DMS53 treated with DMSO at 0.1 percent for 48 hours (cell line): ENCODE results near the gene TICRR.
"Not testable (repeated sequence)": the region's sequence is repeated elsewhere in the genome, so short reads cannot be mapped to it uniquely, and the experiment has no call there.

ENCODE experiments used
- DNase-seq: peaks from one replicate; lab custom pipeline; 2025; ENCODE audit not compliant: unreplicated experiment; lab: John Stamatoyannopoulos, UW

TICRR gene

DNA sequence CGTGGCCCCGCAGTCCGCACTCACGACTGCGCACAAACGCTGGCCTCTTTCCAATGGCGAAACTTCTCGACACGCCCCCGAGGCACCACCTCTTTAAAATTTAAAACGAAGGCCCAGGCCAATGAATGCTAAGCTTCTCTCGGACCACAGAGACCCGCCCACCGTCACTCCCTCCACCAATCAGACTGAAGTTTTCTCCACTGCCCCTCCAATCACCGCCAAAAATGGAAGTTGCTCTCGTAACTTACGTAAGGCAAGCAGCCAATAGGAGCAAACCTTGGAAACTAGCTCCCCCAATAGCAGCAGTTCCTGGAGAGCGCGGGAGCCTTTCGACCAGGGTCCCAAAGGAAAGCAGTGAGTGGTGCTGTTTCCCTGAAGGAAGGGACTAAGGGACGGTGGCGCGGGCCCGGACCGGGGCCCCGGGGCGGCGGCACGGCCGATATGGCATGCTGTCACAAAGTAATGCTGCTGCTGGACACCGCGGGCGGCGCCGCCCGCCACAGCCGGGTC lies at the start of gene TICRR:
TICRR (plus strand) TSS at position 324 of the 510 bp plus-strand sequence; CDS start at position 442, 118 bp downstream.
- peak; percentile 96 for DNase-seq

- DNase-seq, result no peak
Observed at GRCh38 chr15:89526181-89526580, 49.1 kb upstream of the TICRR start.

- no peak for DNase-seq
Observed at GRCh38 chr15:89526601-89527441, 48.4 kb upstream of the TICRR start.

GRCh38 chr15:89528757-89529352 lies 46.4 kb upstream of the TICRR start:
- no peak for DNase-seq

DNA sequence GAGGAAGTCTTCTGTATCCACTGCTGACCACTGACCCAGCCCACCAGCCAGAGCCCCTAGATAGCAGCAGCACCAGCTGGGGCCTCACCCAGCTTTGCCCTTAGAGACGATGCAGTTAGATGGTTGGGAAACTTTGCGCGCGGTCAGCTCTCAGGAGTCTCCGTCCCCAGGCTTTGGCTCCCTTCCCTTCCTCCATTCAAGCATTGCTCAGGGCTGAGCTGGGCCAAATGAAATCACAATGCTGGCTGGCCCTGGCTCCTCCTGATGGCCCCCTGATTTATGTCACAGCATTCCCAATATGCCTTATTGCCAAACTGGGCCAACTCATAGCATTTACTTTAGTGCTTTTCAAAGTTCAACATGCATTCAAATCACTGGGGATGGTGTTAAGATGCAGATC lies 44.3 kb upstream of the TICRR start:
- DNase-seq, result no peak

DNA sequence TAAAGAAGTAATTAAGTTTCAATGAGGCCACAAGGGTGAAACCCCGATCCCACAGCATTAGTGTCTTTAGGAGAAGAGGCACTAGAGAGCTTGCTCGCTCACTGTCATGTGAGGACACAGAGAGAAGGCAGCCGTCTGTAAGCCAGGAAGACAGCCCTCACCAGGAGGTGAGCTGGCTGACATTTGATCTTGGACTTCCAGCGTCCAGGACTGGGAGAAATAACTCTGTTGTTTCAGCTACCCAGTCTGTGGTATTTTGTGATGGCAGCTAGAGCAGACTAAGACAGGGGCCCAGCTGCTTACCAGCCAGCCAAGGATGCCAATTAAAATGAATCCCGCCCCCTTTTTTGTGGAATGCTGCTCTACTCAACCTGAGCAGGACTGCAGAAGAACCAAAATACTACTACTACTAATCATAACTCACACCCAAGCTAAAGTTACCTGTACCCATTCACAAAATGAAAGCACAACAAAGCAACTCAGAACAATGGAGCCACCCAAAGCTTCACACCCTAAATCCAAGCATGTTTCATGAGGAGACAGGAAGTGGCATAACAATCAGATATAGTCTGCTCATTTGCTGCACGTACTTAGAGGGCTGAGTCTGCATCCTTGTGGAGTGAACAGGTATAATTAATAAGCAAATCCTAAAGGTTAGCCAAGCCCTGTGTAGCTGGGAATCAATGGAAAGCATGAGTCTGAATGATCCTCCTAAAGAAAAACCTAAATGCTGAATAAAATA lies 43.3 kb upstream of the TICRR start:
- DNase-seq, result no peak

GRCh38 chr15:89533861-89534544 lies 41.3 kb upstream of the TICRR start:
- no peak for DNase-seq

- DNase-seq, result no peak
Observed at GRCh38 chr15:89539027-89539426, 36.2 kb upstream of the TICRR start.

GRCh38 chr15:89542369-89542768 lies 32.9 kb upstream of the TICRR start:
- no peak for DNase-seq

DNA sequence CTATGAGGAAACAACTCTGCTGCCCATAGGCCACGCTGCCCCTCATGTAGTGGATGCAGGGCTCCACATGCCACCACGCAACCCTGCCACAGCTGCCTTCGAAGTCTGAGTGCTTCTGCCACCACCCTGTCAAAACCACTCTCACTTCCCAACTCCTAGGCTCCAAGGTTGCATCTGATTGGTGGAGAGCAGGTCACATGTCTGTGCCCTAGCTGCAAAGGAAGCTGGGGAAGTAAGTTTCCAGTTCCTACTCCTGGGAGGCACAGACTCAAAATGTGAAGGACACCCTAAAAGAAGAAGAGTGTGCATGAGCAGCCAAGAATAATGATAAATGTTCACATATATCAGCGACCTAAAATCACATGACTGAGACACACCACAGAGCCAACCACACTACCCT lies 31.9 kb upstream of the TICRR start:
- no peak for DNase-seq

- DNase-seq, result not testable (repeated sequence)
Observed at GRCh38 chr15:89549138-89549537, 26.1 kb upstream of the TICRR start.

- DNase-seq, result no peak
Observed at GRCh38 chr15:89550427-89550826, 24.8 kb upstream of the TICRR start.

DNA sequence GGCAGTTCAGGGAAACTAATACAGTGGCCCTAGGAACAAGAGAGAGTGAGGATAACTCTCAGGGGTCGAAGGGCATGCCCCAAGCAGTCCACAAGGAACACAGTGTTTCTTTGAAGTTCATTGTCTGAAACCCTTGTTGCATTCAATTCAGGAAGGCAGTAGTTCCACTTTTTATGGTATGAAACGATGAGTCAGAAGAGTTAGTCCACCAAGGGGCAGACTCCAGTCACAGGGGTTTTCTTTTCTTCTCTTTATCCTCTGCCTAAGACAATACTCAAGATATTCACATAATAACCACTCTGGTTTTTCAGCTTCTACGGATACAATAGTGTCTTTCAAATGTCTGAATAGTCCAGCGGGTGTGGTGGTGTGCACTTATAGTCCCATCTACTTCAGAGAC lies 23.7 kb upstream of the TICRR start:
- DNase-seq, result no peak

DNA sequence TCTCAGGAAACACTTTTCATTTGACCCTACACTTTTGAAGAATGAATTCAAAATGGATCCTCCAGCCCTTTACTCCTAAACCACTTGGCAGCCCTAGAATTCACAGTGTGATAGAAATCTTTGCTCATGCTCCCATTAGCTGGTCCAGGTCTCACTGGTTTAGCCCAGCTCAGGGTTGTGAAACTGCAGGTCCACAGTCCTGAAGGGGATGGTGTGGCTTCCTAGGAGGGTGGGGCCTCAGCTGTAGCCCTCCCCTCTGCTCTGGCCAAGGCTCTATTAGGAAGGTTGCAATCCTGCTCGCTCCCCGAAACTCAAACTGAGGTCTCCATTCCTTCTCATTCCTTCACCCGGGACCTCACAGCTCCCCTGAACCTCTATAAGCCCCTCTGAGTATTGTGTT lies 21.6 kb upstream of the TICRR start:
- no peak for DNase-seq

DNA sequence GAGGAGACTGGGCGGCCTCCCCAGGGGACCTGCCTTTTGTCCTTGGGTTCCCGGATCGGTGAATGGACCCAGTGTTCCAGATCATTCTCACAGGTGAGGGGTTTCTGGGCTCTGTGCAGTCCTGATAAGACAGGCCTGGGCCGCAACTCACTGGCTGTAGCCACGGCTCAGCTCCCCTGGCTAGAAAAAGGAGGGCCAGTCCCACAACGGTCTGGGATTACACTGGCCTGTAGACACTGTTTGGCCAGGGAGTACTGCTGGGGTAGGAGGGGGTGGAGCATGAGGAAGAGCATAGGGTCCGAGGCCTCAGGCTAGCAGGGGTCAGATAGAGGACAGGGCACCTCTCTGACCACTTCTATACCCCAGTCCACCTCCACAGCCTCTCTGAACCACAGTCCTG lies 21.0 kb upstream of the TICRR start:
- DNase-seq, result no peak

- DNase-seq, result no peak
Observed at GRCh38 chr15:89555768-89556167, 19.5 kb upstream of the TICRR start.

- peak; percentile 37 for DNase-seq
Observed at GRCh38 chr15:89556413-89557262, 18.6 kb upstream of the TICRR start.

GRCh38 chr15:89559769-89560264 lies 15.5 kb upstream of the TICRR start:
- DNase-seq, result no peak

DNA sequence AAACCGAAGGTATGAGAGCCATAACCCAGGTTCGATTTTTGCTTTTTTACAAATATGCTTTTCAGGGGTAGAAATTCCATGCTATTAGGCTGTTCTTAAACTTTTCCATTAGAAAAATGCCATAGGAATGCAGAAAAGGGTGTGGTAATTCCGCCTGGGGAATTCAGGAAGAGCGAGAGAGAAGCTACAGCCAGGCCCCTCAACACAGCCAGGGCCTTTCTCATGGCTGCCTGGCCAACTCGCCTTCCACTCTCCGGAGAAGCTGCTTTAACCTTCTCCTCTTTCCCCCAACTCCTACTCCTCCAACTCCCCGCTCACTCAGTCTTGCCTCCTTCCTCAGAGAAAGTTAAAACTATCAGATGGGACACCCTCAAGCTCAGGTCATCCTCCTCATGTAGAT lies 9.1 kb upstream of the TICRR start:
- DNase-seq, result no peak
